ENCODE data around the gene PAK6. TPM values are rescaled to one million over a fixed set of nuclear protein-coding genes. Genes with fewer than 3 reads are reported as not detected.

Gene PAK6
- total and polyA plus RNA-seq, 4 donors = 0.05 to 0.17 (median 0.10) TPM

GRCh38 chr15:40257656-40258450, 19.0 kb downstream of the PAK6 start:
- Histone ChIP-seq H3K4me1 (ENCODE audit: control insufficient read depth in 4 of 4, insufficient read depth in 4 of 4, low read length in 3 of 4) (peaks cover 5 to 7% (median 6%) of the 10 kb centered on the region in 4 donors), H3K9ac (ENCODE audit: low read depth in 1 of 2, low read length in 2 of 2) (no peak overlapping the region), H3K36me3 (ENCODE audit: control insufficient read depth in 4 of 4, insufficient read depth in 3 of 4, low read depth in 1 of 4, low read length in 3 of 4) (no peaks in the 10 kb centered on the region), H3K27me3 (ENCODE audit: control insufficient read depth in 4 of 4, insufficient read depth in 4 of 4, low read length in 3 of 4) (peaks cover 0 to 4% (median under 1%) of the 10 kb centered on the region in 4 donors), H3K4me3 (ENCODE audit: low read depth in 1 of 3, low read length in 3 of 3) (no peak overlapping the region), H3K27ac (ENCODE audit: low read depth in 1 of 2, low read length in 2 of 2) (no peak overlapping the region), H3K9me3 (ENCODE audit: control insufficient read depth in 4 of 4, low read length in 3 of 4) (no peaks in the 10 kb centered on the region)
- 78% methylated on average over 9 of the region's 9 CpGs for WGBS
- TF ChIP-seq ATF3 (IDR thresholded peaks at IDR 0.05) (no peak), CTCF (IDR thresholded peaks at IDR 0.05; ENCODE audit: low read depth, low read length, missing input control) (no peak), FOXA2 (IDR thresholded peaks at IDR 0.05) (no peak), MAX (IDR thresholded peaks at IDR 0.05) (no peak), JUND (IDR thresholded peaks at IDR 0.05) (no peak), NR2F2 (IDR thresholded peaks at IDR 0.05) (no peak), ZBTB33 (IDR thresholded peaks at IDR 0.05) (no peak), SP1 (IDR thresholded peaks at IDR 0.05) (no peak), RXRA (IDR thresholded peaks at IDR 0.05) (no peak), FOXA1 (IDR thresholded peaks at IDR 0.05) (no peak), HNF4A (conservative IDR thresholded peaks at IDR 0.05) (no peak), REST (IDR thresholded peaks at IDR 0.05) (no peak), YY1 (IDR thresholded peaks at IDR 0.05) (no peak)
- no peak for DNase-seq (ENCODE audit: low spot score)

GRCh38 chr15:40258544-40258943, 19.7 kb downstream of the PAK6 start:
- Histone ChIP-seq H3K27ac (ENCODE audit: low read depth in 1 of 2, low read length in 2 of 2) (no peak overlapping the region), H3K27me3 (ENCODE audit: control insufficient read depth in 4 of 4, insufficient read depth in 4 of 4, low read length in 3 of 4) (peaks cover 0 to 4% (median under 1%) of the 10 kb centered on the region in 4 donors), H3K36me3 (ENCODE audit: control insufficient read depth in 4 of 4, insufficient read depth in 3 of 4, low read depth in 1 of 4, low read length in 3 of 4) (no peaks in the 10 kb centered on the region), H3K4me1 (ENCODE audit: control insufficient read depth in 4 of 4, insufficient read depth in 4 of 4, low read length in 3 of 4) (peaks cover 0 to under 1% (median 0%) of the 10 kb centered on the region in 4 donors), H3K9ac (ENCODE audit: low read depth in 1 of 2, low read length in 2 of 2) (no peak overlapping the region), H3K4me3 (ENCODE audit: low read depth in 1 of 3, low read length in 3 of 3) (no peak overlapping the region), H3K9me3 (ENCODE audit: control insufficient read depth in 4 of 4, low read length in 3 of 4) (no peaks in the 10 kb centered on the region)
- 71% methylated on average over 8 of the region's 8 CpGs for WGBS
- no peak for DNase-seq (ENCODE audit: low spot score)
- no peak for TF ChIP-seq FOXA1 (IDR thresholded peaks at IDR 0.05)
- no peak for TF ChIP-seq NR2F2 (IDR thresholded peaks at IDR 0.05)
- no peak for TF ChIP-seq ZBTB33 (IDR thresholded peaks at IDR 0.05)
- TF ChIP-seq FOXA2 (IDR thresholded peaks at IDR 0.05) = no peak
- no peak for TF ChIP-seq JUND (IDR thresholded peaks at IDR 0.05)
- TF ChIP-seq GABPA (IDR thresholded peaks at IDR 0.05 in 1 of 2, conservative IDR thresholded peaks at IDR 0.05 in 1 of 2) = no peak
- no peak for TF ChIP-seq ATF3 (IDR thresholded peaks at IDR 0.05)
- TF ChIP-seq RXRA (IDR thresholded peaks at IDR 0.05) = no peak
- no peak for TF ChIP-seq SP1 (IDR thresholded peaks at IDR 0.05)
- TF ChIP-seq HNF4G (IDR thresholded peaks at IDR 0.05) = no peak
- TF ChIP-seq EGR1 (IDR thresholded peaks at IDR 0.05; ENCODE audit: low read depth in 2 of 2) = no peak
- no peak for TF ChIP-seq RAD21 (IDR thresholded peaks at IDR 0.05)
- no peak for TF ChIP-seq HNF4A (conservative IDR thresholded peaks at IDR 0.05)
- TF ChIP-seq YY1 (IDR thresholded peaks at IDR 0.05) = no peak
- TF ChIP-seq TAF1 (conservative IDR thresholded peaks at IDR 0.05) = no peak

Data from liver (tissue), 9 donors.